Measurements from ENCODE around the gene ZPLD1.

The ZPLD1 gene

GRCh38 chr3:102434715-102435114, at the start of gene ZPLD1:
Gene ZPLD1 (plus strand): TSS chr3:102435015. CDS start chr3:102438488, 3,473 bp downstream.
- no peak for DNase-seq (ENCODE audit: low spot score)

GRCh38 chr3:102390171-102390864, 44.5 kb upstream of the ZPLD1 start:
- no peak for DNase-seq (ENCODE audit: low spot score)

- DNase-seq (ENCODE audit: low spot score), result no peak
Measured at GRCh38 chr3:102390916-102391315, 43.9 kb upstream of the ZPLD1 start.

- no peak for DNase-seq (ENCODE audit: low spot score)
Measured at GRCh38 chr3:102391491-102391890, 43.3 kb upstream of the ZPLD1 start.

GRCh38 chr3:102394517-102394916, 40.3 kb upstream of the ZPLD1 start:
- DNase-seq (ENCODE audit: low spot score), result no peak

GRCh38 chr3:102398176-102398575, 36.6 kb upstream of the ZPLD1 start:
- DNase-seq (ENCODE audit: low spot score), result no peak

- DNase-seq (ENCODE audit: low spot score), result no peak
Measured at GRCh38 chr3:102398666-102399065, 36.1 kb upstream of the ZPLD1 start.

- DNase-seq (ENCODE audit: low spot score), result no peak
Measured at GRCh38 chr3:102400142-102400541, 34.7 kb upstream of the ZPLD1 start.

- no peak for DNase-seq (ENCODE audit: low spot score)
Measured at GRCh38 chr3:102400766-102401165, 34.0 kb upstream of the ZPLD1 start.

- no peak for DNase-seq (ENCODE audit: low spot score)
Measured at GRCh38 chr3:102410616-102411015, 24.2 kb upstream of the ZPLD1 start.

GRCh38 chr3:102415553-102415952, 19.3 kb upstream of the ZPLD1 start:
- DNase-seq (ENCODE audit: low spot score), result no peak

- DNase-seq (ENCODE audit: low spot score), result no peak
Measured at GRCh38 chr3:102419786-102420185, 15.0 kb upstream of the ZPLD1 start.

GRCh38 chr3:102441832-102442231, 7.0 kb downstream of the ZPLD1 start:
- DNase-seq (ENCODE audit: low spot score), result no peak

GRCh38 chr3:102443021-102443420, 8.2 kb downstream of the ZPLD1 start:
- DNase-seq (ENCODE audit: low spot score), result no peak

- DNase-seq (ENCODE audit: low spot score), result no peak
Measured at GRCh38 chr3:102444101-102444500, 9.3 kb downstream of the ZPLD1 start.

GRCh38 chr3:102447272-102447671, 12.5 kb downstream of the ZPLD1 start:
- DNase-seq (ENCODE audit: low spot score), result no peak

GRCh38 chr3:102449341-102449740, 14.5 kb downstream of the ZPLD1 start:
- no peak for DNase-seq (ENCODE audit: low spot score)

- no peak for DNase-seq (ENCODE audit: low spot score)
Measured at GRCh38 chr3:102449930-102450329, 15.1 kb downstream of the ZPLD1 start.

- DNase-seq (ENCODE audit: low spot score), result no peak
Measured at GRCh38 chr3:102450976-102451375, 16.2 kb downstream of the ZPLD1 start.

- DNase-seq (ENCODE audit: low spot score), result no peak
Measured at GRCh38 chr3:102451543-102451942, 16.7 kb downstream of the ZPLD1 start.

- DNase-seq (ENCODE audit: low spot score), result no peak
Measured at GRCh38 chr3:102454181-102454580, 19.4 kb downstream of the ZPLD1 start.

GRCh38 chr3:102457644-102458043, 22.8 kb downstream of the ZPLD1 start:
- DNase-seq (ENCODE audit: low spot score), result no peak

GRCh38 chr3:102460579-102460978, 25.8 kb downstream of the ZPLD1 start:
- DNase-seq (ENCODE audit: low spot score), result no peak

- no peak for DNase-seq (ENCODE audit: low spot score)
Measured at GRCh38 chr3:102464261-102464660, 29.4 kb downstream of the ZPLD1 start.

Measured in globus pallidus (tissue), 1 donor.